ENCODE results near the gene KRT31. TPM values are rescaled to one million over a fixed set of nuclear protein-coding genes. Genes with fewer than 3 reads are reported as not detected.
A peak's percentile ranks its signal among the peaks of the same experiment; 100 is the strongest.
"Not testable (repeated sequence)": the region's sequence is repeated elsewhere in the genome, so short reads cannot be mapped to it uniquely, and the experiment has no call there.

Gene KRT31
- total RNA-seq, 1 experiment from 2014 or later, result not detected

GRCh38 chr17:41382394-41382793 is 15.0 kb downstream of the KRT31 start:
- peaks cover 7% of the 10 kb centered on the region for H3K4me1 Mint-ChIP-seq
- H3K4me3 Mint-ChIP-seq, result no peak overlapping the region
- ChIA-PET POLR2A (no interaction called here), CTCF (interaction anchor here (1.4 kb wide), 1 partner anchor 167 kb away, joined by 5 read pairs; no protein-coding TSS in a partner anchor)
- no peak overlapping the region for H3K27ac Mint-ChIP-seq
- H3K9me3 Mint-ChIP-seq, result peaks cover 28% of the 10 kb centered on the region
- no peak for DNase-seq (ENCODE audit: low spot score)
- peaks cover 8% of the 10 kb centered on the region for H3K36me3 Mint-ChIP-seq
- no peak for ATAC-seq
- peaks cover 8% of the 10 kb centered on the region for H3K27me3 Mint-ChIP-seq (ENCODE audit: low read depth)
- TF ChIP-seq OVOL2 (CRISPR knock-in tag; IDR thresholded peaks at IDR 0.05; ENCODE audit: borderline replicate concordance) (no peak), ERG (CRISPR knock-in tag; IDR thresholded peaks at IDR 0.05) (no peak), TEAD4 (CRISPR knock-in tag; IDR thresholded peaks at IDR 0.05) (no peak), MLX (CRISPR knock-in tag; IDR thresholded peaks at IDR 0.05) (no peak), EMX1 (CRISPR knock-in tag; IDR thresholded peaks at IDR 0.05) (no peak), E2F5 (CRISPR knock-in tag; IDR thresholded peaks at IDR 0.05) (no peak), CREM (CRISPR knock-in tag; IDR thresholded peaks at IDR 0.05) (no peak), NR3C1 (CRISPR knock-in tag; conservative IDR thresholded peaks at IDR 0.05; ENCODE audit: low read depth) (no peak), AR (CRISPR knock-in tag; IDR thresholded peaks at IDR 0.05) (no peak), ZBTB21 (CRISPR knock-in tag; IDR thresholded peaks at IDR 0.05; ENCODE audit: borderline replicate concordance) (no peak), ZNF232 (CRISPR knock-in tag; IDR thresholded peaks at IDR 0.05) (no peak), FOXP1 (CRISPR knock-in tag; IDR thresholded peaks at IDR 0.05; ENCODE audit: borderline replicate concordance) (no peak), HMGA2 (CRISPR knock-in tag; IDR thresholded peaks at IDR 0.05) (no peak)

- peaks cover 24% of the 10 kb centered on the region for H3K9me3 Mint-ChIP-seq
- H3K36me3 Mint-ChIP-seq; H3K4me3 Mint-ChIP-seq; H3K27me3 Mint-ChIP-seq (ENCODE audit: low read depth); ATAC-seq; DNase-seq (ENCODE audit: low spot score); H3K27ac Mint-ChIP-seq; POLR2A ChIA-PET: not testable (repeated sequence)
- H3K4me1 Mint-ChIP-seq, result peaks cover 11% of the 10 kb centered on the region
- CTCF ChIA-PET, result interaction anchor here (1.4 kb wide), 1 partner anchor 167 kb away, joined by 5 read pairs; no protein-coding TSS in a partner anchor
These were observed 15.5 kb downstream of the KRT31 start, which contains the start of gene KRT34 for GRCh38 chr17:41381943-41382342. TSS of gene KRT34 (minus strand) at chr17:41382306. CDS start at chr17:41382246, 60 bp downstream.

- POLR2A ChIA-PET, result not testable (repeated sequence)
- CTCF ChIA-PET, result interaction anchor here (1.3 kb wide), 2 partner anchors 37 to 169 kb away, joined by 3 to 4 read pairs; no protein-coding TSS in a partner anchor
These were observed 17.3 kb downstream of the KRT31 start for GRCh38 chr17:41380091-41380490.

GRCh38 chr17:41377546-41377945 is 19.9 kb downstream of the KRT31 start:
- POLR2A ChIA-PET, result no interaction called here
- CTCF ChIA-PET, result interaction anchor here (1.0 to 1.4 kb wide), 4 partner anchors 40 to 514 kb away, joined by 3 to 6 read pairs (median 4); no protein-coding TSS in a partner anchor
- H3K27ac Mint-ChIP-seq, result peak overlapping the region; percentile 78; the same call in 1 of the 2 replicates
- H3K4me3 Mint-ChIP-seq, result no peak overlapping the region
- peaks cover 2% of the 10 kb centered on the region for H3K36me3 Mint-ChIP-seq
- ATAC-seq (no peak), DNase-seq (ENCODE audit: low spot score) (no peak)
- peaks cover 14% of the 10 kb centered on the region for H3K27me3 Mint-ChIP-seq (ENCODE audit: low read depth)
- H3K4me1 Mint-ChIP-seq, result peaks cover 13% of the 10 kb centered on the region
- peaks cover 39% of the 10 kb centered on the region for H3K9me3 Mint-ChIP-seq
- no peak for TF ChIP-seq AR (CRISPR knock-in tag; IDR thresholded peaks at IDR 0.05)
- TF ChIP-seq RELA (CRISPR knock-in tag; IDR thresholded peaks at IDR 0.05; ENCODE audit: borderline replicate concordance), result no peak
- TF ChIP-seq MXD4 (CRISPR knock-in tag; IDR thresholded peaks at IDR 0.05; ENCODE audit: borderline replicate concordance), result no peak
- no peak for TF ChIP-seq FOXP4 (CRISPR knock-in tag; IDR thresholded peaks at IDR 0.05)
- TF ChIP-seq USF2 (CRISPR knock-in tag; IDR thresholded peaks at IDR 0.05), result no peak

More at GRCh38 chr17:41380091-41380490, 17.3 kb downstream of the KRT31 start:
- H3K9me3 Mint-ChIP-seq, result peaks cover 23% of the 10 kb centered on the region
- DNase-seq (ENCODE audit: low spot score); H3K4me3 Mint-ChIP-seq; H3K27me3 Mint-ChIP-seq (ENCODE audit: low read depth); H3K27ac Mint-ChIP-seq; H3K36me3 Mint-ChIP-seq; ATAC-seq: not testable (repeated sequence)
- peaks cover 13% of the 10 kb centered on the region for H3K4me1 Mint-ChIP-seq
